ENCODE measurements around the gene TMEM232.

Gene TMEM232

GRCh38 chr5:110507972-110508371 lies 218.5 kb downstream of the TMEM232 start:
- DNase-seq: no peak

GRCh38 chr5:110506378-110506777 lies 220.1 kb downstream of the TMEM232 start:
- no peak for DNase-seq

DNA sequence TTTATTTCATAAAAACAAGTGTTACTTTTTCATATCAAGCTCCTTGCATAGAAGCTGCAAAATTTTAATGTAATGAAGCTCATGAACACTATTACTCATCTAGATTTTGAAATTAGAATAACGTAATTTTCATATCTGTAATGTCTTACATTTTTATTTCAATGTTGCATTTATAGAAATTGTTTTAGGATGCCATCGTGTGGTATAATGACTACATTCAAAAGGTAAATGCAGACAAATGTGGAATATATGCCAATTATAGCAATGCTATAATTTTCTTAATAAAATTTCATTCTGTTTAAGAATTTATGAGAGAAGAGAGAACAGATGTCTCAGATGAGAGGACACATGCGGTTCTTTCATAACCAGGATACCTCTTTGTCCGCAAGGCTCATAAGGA lies 230.2 kb downstream of the TMEM232 start:
- DNase-seq: no peak

DNA sequence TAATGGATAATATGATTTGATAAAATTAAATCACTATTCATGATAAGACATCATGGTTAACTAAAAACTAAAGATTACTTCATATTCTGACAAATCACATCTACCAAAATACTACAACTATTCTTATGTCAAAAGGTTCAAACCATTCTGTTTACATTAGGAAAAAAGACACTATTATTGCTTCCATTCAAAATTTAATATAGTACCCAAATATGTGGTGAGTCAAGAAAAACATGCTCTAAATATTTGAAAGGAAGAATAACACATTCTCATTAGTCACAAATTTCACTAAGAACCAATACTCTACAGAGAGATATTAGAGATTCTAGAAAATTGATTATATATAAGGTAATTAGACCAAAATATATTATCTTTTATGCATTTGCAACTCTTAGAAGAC lies 234.0 kb downstream of the TMEM232 start:
- DNase-seq: no peak

DNA sequence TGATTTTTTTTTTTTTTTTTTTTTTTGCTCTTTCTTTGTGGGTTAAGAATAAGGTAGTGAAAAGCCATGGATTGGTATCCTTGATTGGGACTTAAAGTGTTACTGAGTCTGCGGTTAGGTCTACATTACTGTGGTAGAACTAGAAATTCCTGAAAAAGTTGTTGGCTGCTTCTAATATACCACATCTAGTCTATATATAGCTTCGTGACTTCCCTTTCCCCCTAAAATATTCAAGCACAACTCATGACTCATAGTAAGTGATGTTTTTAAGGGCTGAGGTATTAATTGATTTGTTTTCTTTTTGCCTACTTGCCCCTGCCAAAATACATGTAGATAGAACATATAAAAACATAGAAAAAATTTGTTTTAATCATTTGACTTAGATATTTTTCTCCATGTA lies 247.6 kb downstream of the TMEM232 start:
- DNase-seq: no peak

GRCh38 chr5:110477911-110478310 lies 248.6 kb downstream of the TMEM232 start:
- DNase-seq: no peak

DNA sequence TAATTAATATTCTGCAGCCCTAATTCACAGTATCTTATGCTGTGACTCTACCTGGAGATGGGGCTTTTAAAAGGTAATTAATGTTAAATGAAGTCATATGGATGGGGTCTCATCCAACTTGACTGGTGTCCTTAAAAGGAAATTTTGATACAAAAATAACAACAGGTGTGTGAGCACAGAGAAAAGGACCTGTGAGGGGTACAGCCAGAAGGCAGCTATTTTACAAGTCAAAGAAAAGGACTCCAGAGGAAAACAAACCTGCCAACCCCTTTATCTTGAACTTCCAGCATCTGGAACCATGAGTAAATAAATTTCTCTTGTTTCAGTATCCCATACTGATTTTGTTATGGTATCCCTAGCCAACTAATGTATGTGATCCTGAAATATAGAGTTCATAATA lies 250.3 kb downstream of the TMEM232 start:
- no peak for DNase-seq

- no peak for DNase-seq
Observed at GRCh38 chr5:110475529-110475928, 250.9 kb downstream of the TMEM232 start.

DNA sequence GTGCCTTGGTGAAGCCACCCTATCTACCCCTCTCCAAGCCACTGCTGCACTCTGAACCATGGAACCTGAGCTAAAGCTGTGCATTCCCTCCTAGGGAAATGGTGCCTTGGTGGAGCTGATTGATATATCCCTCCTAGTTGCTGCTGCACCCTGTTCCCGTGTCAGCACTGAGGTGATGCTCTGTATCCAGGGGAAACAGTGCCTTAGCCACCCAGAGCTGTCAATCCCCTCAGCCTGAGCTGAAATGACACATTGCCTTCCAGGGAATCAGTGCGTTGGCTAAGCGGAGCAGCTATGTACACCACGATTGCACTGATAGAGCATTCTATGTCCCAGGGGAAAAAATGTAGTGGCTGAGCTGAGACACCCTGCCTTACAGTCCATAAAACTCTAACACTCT lies 257.0 kb downstream of the TMEM232 start:
- DNase-seq: no peak

- no peak for DNase-seq
Observed at GRCh38 chr5:110463106-110463505, 263.4 kb downstream of the TMEM232 start.

- DNase-seq: no peak
Observed at GRCh38 chr5:110460837-110461236, 265.6 kb downstream of the TMEM232 start.

DNA sequence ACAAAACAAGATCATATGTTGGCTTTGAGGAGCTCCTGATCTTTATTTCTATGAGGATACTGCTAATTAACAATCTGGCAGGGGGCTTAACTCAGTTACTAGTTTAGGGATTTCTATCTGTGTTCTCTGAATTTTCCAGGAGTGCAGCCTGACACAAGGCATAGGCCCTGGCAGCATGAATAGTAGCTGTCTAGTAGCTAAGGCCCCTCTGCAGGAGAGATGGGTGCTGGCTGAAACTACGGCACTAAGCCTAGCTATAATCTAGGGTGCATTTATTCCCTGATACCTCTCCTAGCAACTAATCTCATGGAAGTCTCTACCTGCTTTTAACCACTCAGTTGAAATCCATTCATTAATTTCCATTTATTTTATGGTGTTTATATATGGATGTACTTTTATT lies 268.2 kb downstream of the TMEM232 start:
- DNase-seq: no peak

GRCh38 chr5:110442856-110443255 lies 283.6 kb downstream of the TMEM232 start:
- no peak for DNase-seq

DNA sequence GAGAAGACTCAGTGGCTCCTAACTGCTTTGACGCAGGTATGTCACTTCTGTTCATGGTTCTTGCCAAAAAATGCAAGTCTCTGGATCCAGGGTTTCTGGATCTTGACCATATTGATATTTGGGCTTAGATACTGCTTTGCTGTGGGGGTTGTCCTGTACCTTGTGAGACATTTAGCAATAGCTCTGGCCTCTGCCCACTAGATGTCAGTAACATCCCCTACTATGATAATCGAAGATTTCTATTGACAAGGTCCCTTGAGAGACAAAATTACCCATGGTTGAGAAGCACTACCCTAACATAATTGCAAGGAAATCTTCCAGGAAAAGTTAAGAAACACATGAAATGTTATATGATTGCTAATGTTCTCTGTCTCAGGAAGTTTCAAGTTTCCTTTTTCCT lies 285.4 kb downstream of the TMEM232 start:
- no peak for DNase-seq

DNA sequence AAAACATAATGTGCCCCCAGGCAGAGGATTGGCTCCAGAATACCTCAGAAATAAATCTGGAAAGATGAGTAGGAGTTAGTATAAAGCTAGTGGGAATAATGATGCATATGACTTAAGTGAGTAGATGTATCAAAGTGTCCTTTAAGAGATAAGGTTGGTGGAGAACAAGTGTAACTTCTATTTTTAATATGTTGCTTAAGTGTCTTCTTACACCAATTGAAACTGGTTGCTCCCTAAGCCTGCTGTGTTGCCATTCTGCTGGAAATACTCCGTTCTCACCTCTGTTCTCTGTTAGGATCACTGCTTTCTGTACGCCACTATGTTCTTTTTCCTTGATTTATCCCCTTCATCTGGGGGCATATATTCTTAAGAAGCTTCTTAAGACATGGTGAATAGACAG lies 286.4 kb downstream of the TMEM232 start:
- DNase-seq: no peak

DNA sequence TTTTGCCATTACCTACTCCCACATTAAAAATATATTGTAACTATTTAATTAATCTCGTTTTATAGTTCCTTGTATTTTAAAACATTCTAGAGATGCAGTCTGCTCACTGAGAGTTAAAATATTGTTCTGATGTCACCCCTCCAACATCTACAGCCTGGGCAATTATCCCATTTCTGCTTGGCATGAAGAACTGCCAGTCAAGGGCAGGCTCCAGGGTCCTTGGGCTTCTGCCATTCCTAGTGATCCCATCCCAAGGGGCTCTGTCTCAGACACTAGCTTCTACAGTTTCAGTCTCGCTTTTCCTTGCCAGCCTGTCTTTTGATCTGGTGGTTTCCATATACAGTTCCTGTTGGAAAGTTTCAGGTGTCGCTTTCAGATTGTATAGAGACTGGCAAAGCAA lies 287.2 kb downstream of the TMEM232 start:
- no peak for DNase-seq

GRCh38 chr5:110435207-110435606 lies 291.3 kb downstream of the TMEM232 start:
- no peak for DNase-seq

- DNase-seq: no peak
Observed at GRCh38 chr5:110431603-110432002, 294.9 kb downstream of the TMEM232 start.

GRCh38 chr5:110414360-110414759 lies 312.1 kb downstream of the TMEM232 start:
- DNase-seq: no peak

DNA sequence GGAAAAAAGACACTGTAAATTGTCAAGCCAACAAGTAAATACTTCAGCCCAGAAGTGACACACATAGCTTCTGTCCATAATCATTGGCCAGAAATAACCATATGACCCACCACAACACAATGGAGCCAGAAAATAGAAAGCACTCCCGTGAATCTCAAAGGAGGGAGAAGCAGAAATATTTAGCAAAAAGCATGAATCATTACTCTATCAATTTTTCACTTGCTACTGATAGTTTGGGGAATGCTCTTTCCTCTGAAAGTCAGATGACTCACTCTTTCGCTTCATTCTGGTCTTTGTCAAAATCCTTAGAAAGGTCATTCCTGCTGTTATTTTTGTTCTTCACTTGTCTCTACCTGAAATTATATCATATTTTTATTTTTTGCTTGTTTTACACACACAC lies 312.6 kb downstream of the TMEM232 start:
- no peak for DNase-seq

DNA sequence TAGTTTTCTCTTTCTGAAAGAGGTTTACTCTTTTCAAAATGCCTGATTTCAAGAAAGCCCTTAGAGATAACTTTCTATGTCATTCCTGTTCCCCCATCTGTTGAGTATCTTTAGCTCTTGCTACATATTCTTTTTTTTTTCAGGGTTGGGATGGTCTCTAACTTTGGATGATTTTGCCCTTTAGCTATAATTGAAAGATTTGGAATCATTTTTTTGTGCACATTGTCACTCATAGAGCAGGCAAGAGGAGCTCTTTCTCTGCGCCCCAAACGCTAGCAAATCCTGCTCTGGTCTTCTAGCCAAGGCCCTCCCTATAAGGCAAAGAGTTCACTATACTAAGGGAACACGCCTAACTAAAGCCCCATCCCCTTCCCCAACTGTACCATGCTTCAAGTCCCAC lies 316.9 kb downstream of the TMEM232 start:
- DNase-seq: no peak

DNA sequence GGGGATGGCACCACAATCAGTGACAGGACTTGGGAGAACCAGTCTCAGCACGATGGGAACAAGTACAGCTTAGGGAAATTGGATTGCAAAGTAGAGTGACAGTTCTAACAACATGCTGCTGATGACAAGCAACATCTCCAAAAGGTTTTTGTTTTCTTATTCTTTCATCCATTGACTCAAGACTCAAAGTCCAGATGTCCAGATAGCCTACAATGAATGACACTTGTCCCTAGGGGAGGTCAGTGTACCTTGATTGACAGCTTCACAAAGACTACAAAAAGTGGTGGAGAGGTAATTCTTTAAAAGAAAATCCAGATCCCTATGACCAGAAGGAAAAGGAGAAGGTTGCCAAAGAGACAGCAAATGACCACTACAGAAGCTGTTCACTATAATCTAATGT lies 323.9 kb downstream of the TMEM232 start:
- DNase-seq: no peak

- DNase-seq: no peak
Observed at GRCh38 chr5:110401881-110402280, 324.6 kb downstream of the TMEM232 start.

DNA sequence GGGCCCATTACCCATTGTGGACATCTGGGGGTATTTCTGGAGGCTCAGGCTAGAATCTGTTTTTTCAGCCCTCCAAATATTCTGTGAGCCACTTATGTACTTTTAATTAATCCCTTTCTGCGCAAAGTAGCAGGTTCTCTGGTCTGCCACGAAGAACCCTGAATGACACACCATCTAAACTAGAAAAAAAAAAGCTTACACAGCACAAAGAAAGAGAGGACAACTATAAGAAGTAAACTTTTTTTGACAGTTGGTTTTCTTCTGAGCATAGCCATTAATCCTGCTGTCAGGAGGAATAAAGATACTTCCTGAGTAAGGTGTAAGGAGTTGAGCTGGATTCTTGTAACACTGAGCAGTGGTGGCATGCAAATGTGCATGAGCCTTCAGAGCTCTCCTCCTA lies 327.5 kb downstream of the TMEM232 start:
- no peak for DNase-seq

DNA sequence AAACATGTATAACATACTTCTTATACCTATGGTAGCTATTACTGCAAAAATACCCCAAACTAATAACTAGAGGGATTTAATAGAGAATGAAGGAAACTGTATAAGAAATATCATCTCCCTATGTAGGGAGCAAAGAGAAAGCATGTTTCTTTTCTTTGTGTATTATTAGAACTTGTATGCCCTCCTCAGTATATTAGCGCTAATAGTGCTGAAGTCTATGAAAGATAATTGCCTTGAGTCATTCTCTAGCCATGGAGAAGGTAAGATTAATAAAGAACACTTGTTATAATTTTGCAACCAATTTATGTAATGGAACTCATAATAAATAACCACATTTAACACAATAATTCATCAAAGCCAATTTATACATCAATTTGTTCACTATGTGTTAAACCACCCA lies 329.2 kb downstream of the TMEM232 start:
- no peak for DNase-seq

- no peak for DNase-seq
Observed at GRCh38 chr5:110386782-110387181, 339.7 kb downstream of the TMEM232 start.

Data from activated CD8-positive, alpha-beta memory T cell treated with anti-CD3 and anti-CD28 coated beads, Interleukin-2, amount 50 U/mL, for 4 hours (primary cell).